Body of pancreas (tissue), 4 donors: ENCODE results near the gene LMBR1. TPM values are rescaled to one million over a fixed set of nuclear protein-coding genes. Genes with fewer than 3 reads are reported as not detected.
"Not testable (repeated sequence)": the region's sequence is repeated elsewhere in the genome, so short reads cannot be mapped to it uniquely, and the experiment has no call there.

Experiments used
- ATAC-seq: fragments of 150-250 bp; one replicate; pipeline ENCODE4 v1.9.1; 2016
- DNase-seq, 4 donors: peaks; one replicate each; pipeline ENCODE4 v3.0.0-alpha.2; 2019
- H3K27ac ChIP-seq, 4 donors: fragments of 200-600 bp; sonication (generic); 1 replicate in 3 of 4; 2 replicates in 1 of 4; pipeline versions ENCODE4 v1.5.1 to v1.6.1; 2016 to 2019; ENCODE audit warnings: mild to moderate bottlenecking in 1 of 4, mixed read lengths in 1 of 4, moderate library complexity in 1 of 4
- H3K27me3 ChIP-seq, 2 donors: fragments of 200-600 bp; sonication (generic); one replicate each; pipeline ENCODE4 v1.6.0; 2016; ENCODE audit warnings: mild to moderate bottlenecking in 1 of 2
- H3K36me3 ChIP-seq, 2 donors: fragments of 200-600 bp; sonication (generic); replicated peaks in 1 of 2; 2 replicates each; pipeline ENCODE4 v1.5.1; 2016; ENCODE audit warnings: low read depth in 2 of 2; ENCODE audit not compliant: insufficient read depth in 1 of 2
- H3K4me1 ChIP-seq: fragments of 200-600 bp; sonication (generic); one replicate; pipeline ENCODE4 v1.6.0; 2016
- H3K4me3 ChIP-seq, 2 donors: fragments of 200-600 bp; sonication (generic); 1 replicate in 1 of 2; 2 replicates in 1 of 2; pipeline ENCODE4 v1.5.1; 2016 to 2019
- H3K9me3 ChIP-seq, 3 donors: fragments of 200-600 bp; sonication (generic); 1 replicate in 2 of 3; 2 replicates in 1 of 3; pipeline ENCODE4 v1.5.1; 2016
- CTCF ChIP-seq, 7 experiments: fragments of 450-650 bp in 4 of 7; fragments of 200-600 bp in 3 of 7; sonication (generic) in 3 of 7; IDR thresholded peaks; one replicate each; pipeline ENCODE4 v1.5.1; 2016 to 2019; ENCODE audit warnings: antibody characterized with exemption in 7 of 7
- POLR2A ChIP-seq, 3 donors: fragments of 450-650 bp; IDR thresholded peaks; one replicate each; pipeline ENCODE4 v1.6.1; 2016; ENCODE audit warnings: antibody characterized with exemption in 3 of 3, mild to moderate bottlenecking in 2 of 3
- WGBS, 2 donors: methylation state at CpG; one replicate each; pipeline ENCODE4 v1.1.5; 2017; 5-methylcytosine and 5-hydroxymethylcytosine counted together
- intact Hi-C: fragments of 100-400 bp; cut with DNase I; formaldehyde crosslinking; loops from one replicate; pipeline ENCODE4 v1.15.1; 2023
- total RNA-seq, 2 donors: library from RNA; depleted of rRNA; stranded (reverse); fragments of >200 nt; gene quantifications; one replicate each; pipeline ENCODE4 v1.1.0, GENCODE V29; 2016

LMBR1 gene
- total RNA-seq, 2 donors from 2014 or later, result 23.4 to 54.0 TPM

GRCh38 chr7:156654511-156655234 is 238.3 kb downstream of the LMBR1 start:
- 85 to 88% methylated on average over 10 of the region's 10 CpGs for WGBS, 2 donors
- H3K27me3 ChIP-seq, result no peaks in the 10 kb centered on the region

GRCh38 chr7:156652886-156653568 is 240.0 kb downstream of the LMBR1 start:
- TF ChIP-seq POLR2A (IDR thresholded peaks at IDR 0.05), result no peak
- TF ChIP-seq CTCF (IDR thresholded peaks at IDR 0.05), result no peak
- Histone ChIP-seq H3K27ac (no peak overlapping the region), H3K4me3 (no peak overlapping the region), H3K4me1 (no peaks in the 10 kb centered on the region), H3K36me3 (no peaks in the 10 kb centered on the region), H3K9me3 (no peaks in the 10 kb centered on the region), H3K27me3 (no peaks in the 10 kb centered on the region)
- no peak for ATAC-seq
- no peak for DNase-seq
- 79 to 82% methylated on average over 8 of the region's 8 CpGs for WGBS, 2 donors
- intact Hi-C loops, result no loop called here

More at GRCh38 chr7:156654511-156655234, 238.3 kb downstream of the LMBR1 start:
- ATAC-seq, result no peak
- Histone ChIP-seq H3K9me3 (no peaks in the 10 kb centered on the region), H3K4me3 (no peak overlapping the region), H3K36me3 (no peaks in the 10 kb centered on the region), H3K27ac (no peak overlapping the region), H3K4me1 (no peaks in the 10 kb centered on the region)
- TF ChIP-seq CTCF (IDR thresholded peaks at IDR 0.05) (no peak), POLR2A (IDR thresholded peaks at IDR 0.05) (no peak)
- intact Hi-C loops, result no loop called here
- no peak for DNase-seq

- no peak for ATAC-seq
- Histone ChIP-seq H3K4me1 (no peaks in the 10 kb centered on the region), H3K36me3 (no peaks in the 10 kb centered on the region), H3K27ac (no peak overlapping the region), H3K27me3 (no peaks in the 10 kb centered on the region), H3K4me3 (no peak overlapping the region), H3K9me3 (no peaks in the 10 kb centered on the region)
- WGBS, 2 donors, result 79 to 84% methylated on average over 4 of the region's 4 CpGs
- intact Hi-C loops, result no loop called here
- TF ChIP-seq CTCF (IDR thresholded peaks at IDR 0.05), result no peak
- TF ChIP-seq POLR2A (IDR thresholded peaks at IDR 0.05), result no peak
- no peak for DNase-seq
Observed at GRCh38 chr7:156651474-156651873, 241.5 kb downstream of the LMBR1 start.

GRCh38 chr7:156650042-156650441 is 242.9 kb downstream of the LMBR1 start:
- intact Hi-C loops, result no loop called here
- no peak overlapping the region for H3K4me3 ChIP-seq

GRCh38 chr7:156647330-156647729 is 245.7 kb downstream of the LMBR1 start:
- H3K4me3 ChIP-seq, DNase-seq, H3K27ac ChIP-seq, ATAC-seq, H3K36me3 ChIP-seq, H3K27me3 ChIP-seq, H3K9me3 ChIP-seq, H3K4me1 ChIP-seq, intact Hi-C loops: not testable (repeated sequence)
- 93 to 95% methylated on average over 5 of the region's 5 CpGs for WGBS, 2 donors

More at GRCh38 chr7:156650042-156650441, 242.9 kb downstream of the LMBR1 start:
- Histone ChIP-seq H3K9me3 (no peaks in the 10 kb centered on the region), H3K27me3 (no peaks in the 10 kb centered on the region), H3K27ac (no peak overlapping the region), H3K4me1 (no peaks in the 10 kb centered on the region), H3K36me3 (no peaks in the 10 kb centered on the region)
- WGBS, 2 donors, result 35 to 39% methylated on average over 8 to 9 of the region's 9 CpGs
- peak; percentile 59 for ATAC-seq
- DNase-seq, result peak; percentile 28 to 54 (median 34)
- TF ChIP-seq CTCF (IDR thresholded peaks at IDR 0.05) (peak in 4 of 7 experiments; percentile 28 to 36 (median 30)), POLR2A (IDR thresholded peaks at IDR 0.05) (no peak)
